Adrenal gland (tissue), 12 donors: ENCODE results near the gene CHAC1. TPM values are rescaled to one million over a fixed set of nuclear protein-coding genes. Genes with fewer than 3 reads are reported as not detected.
A peak's percentile ranks its signal among the peaks of the same experiment; 100 is the strongest.

Experiments used
- DNase-seq, 7 donors: peaks; one replicate each; pipeline ENCODE4 v3.0.0-alpha.2; 2019 to 2020
- H3K27ac ChIP-seq, 5 donors: fragments of 200-600 bp; sonication (generic) in 4 of 5; 1 replicate in 3 of 5; 2 replicates in 2 of 5; pipeline versions ENCODE4 v1.5.1 to v1.8.0; 2016 to 2020; ENCODE audit warnings: mild to moderate bottlenecking in 1 of 5
- H3K27me3 ChIP-seq: fragments of 200-600 bp; 2 replicates; pipeline ENCODE4 v1.8.0; 2021
- H3K36me3 ChIP-seq, 2 donors: fragments of 200-600 bp; replicated peaks in 1 of 2; 1 replicate in 1 of 2; 2 replicates in 1 of 2; pipeline versions ENCODE4 v1.5.1 to v1.8.0; 2018 to 2022
- H3K4me1 ChIP-seq, 2 donors: fragments of 200-600 bp; replicated peaks in 1 of 2; 1 replicate in 1 of 2; 2 replicates in 1 of 2; pipeline versions ENCODE4 v1.5.1 to v1.8.0; 2018 to 2021
- H3K4me3 ChIP-seq, 4 donors: fragments of 200-600 bp; sonication (generic) in 3 of 4; one replicate each; pipeline ENCODE4 v1.5.1; 2016 to 2018
- H3K9me3 ChIP-seq, 3 donors: fragments of 200-600 bp; sonication (generic) in 1 of 3; replicated peaks in 1 of 3; 1 replicate in 2 of 3; 2 replicates in 1 of 3; pipeline versions ENCODE4 v1.5.1 to v1.8.0; 2016 to 2021
- POLR2A ChIP-seq, 2 donors: fragments of 450-650 bp; IDR thresholded peaks; one replicate each; pipeline ENCODE4 v1.6.1; 2017; ENCODE audit warnings: antibody characterized with exemption in 2 of 2, mild to moderate bottlenecking in 2 of 2, moderate library complexity in 1 of 2
- WGBS, 4 donors: extraction: QIAGEN DNeasy Blood & Tissue Kit in 2 of 4; methylation state at CpG; one replicate each; pipeline versions ENCODE4 v1.1.5 to v1.1.7; 2013 to 2017; 5-methylcytosine and 5-hydroxymethylcytosine counted together
- intact Hi-C, 2 donors: fragments of 100-400 bp; cut with DNase I; formaldehyde crosslinking; loops; one replicate each; pipeline versions ENCODE4 v1.14.1 to v1.15.0; 2022 to 2023
- polyA plus RNA-seq, 3 donors: library from polyadenylated mRNA; stranded (reverse); fragments of 200-250 nt in 2 of 3; fragments of 350-450 nt in 1 of 3; fragmentation: Illumina TruSeq in 1 of 3; extraction: RNeasy Lipid Tissue Mini Kit (QIAGEN cat#74804) in 1 of 3; gene quantifications; one replicate each; pipeline ENCODE4 v1.2.3, GENCODE V29; 2013 to 2014
- total RNA-seq, 9 donors: library from RNA; depleted of rRNA in 4 of 9; stranded (reverse); fragments of >200 nt in 4 of 9; fragments of 120-200 nt in 1 of 9; fragmentation: NEBNext Ultra II Directional in 1 of 9; extraction: Animal tissue kit (Norgen Biotek cat#: 25700) in 1 of 9; gene quantifications; one replicate each; pipeline versions ENCODE4 v1.1.0 to v1.2.4, GENCODE V29; 2013 to 2023
- TF ChIP-seq, protein P1 (sequence below), 6 experiments: fragments of 450-650 bp in 4 of 6; fragments of 200-600 bp in 2 of 6; sonication (generic) in 1 of 6; IDR thresholded peaks; 1 replicate in 5 of 6; 2 replicates in 1 of 6; pipeline versions ENCODE4 v1.5.1 to v1.8.0; 2016 to 2021; ENCODE audit warnings: antibody characterized with exemption in 6 of 6, mild to moderate bottlenecking in 2 of 6, moderate library complexity in 1 of 6
- donor health status: healthy with polysubstance abuse.
- donor health status: Bipolar disorder and iron deficiency.
- donor health status: DM: yes; HTN: yes; CAD: no.
- donor health status: DM: no; HTN: no; CAD: no.
- donor health status: DM: no; HTN: no; CAD: no.
- donor health status: DM: yes; HTN: yes; CAD: no.

Gene CHAC1
- total and polyA plus RNA-seq, 12 donors, result 0.24 to 2.4 (median 1.1) TPM; not detected in 1

DNA sequence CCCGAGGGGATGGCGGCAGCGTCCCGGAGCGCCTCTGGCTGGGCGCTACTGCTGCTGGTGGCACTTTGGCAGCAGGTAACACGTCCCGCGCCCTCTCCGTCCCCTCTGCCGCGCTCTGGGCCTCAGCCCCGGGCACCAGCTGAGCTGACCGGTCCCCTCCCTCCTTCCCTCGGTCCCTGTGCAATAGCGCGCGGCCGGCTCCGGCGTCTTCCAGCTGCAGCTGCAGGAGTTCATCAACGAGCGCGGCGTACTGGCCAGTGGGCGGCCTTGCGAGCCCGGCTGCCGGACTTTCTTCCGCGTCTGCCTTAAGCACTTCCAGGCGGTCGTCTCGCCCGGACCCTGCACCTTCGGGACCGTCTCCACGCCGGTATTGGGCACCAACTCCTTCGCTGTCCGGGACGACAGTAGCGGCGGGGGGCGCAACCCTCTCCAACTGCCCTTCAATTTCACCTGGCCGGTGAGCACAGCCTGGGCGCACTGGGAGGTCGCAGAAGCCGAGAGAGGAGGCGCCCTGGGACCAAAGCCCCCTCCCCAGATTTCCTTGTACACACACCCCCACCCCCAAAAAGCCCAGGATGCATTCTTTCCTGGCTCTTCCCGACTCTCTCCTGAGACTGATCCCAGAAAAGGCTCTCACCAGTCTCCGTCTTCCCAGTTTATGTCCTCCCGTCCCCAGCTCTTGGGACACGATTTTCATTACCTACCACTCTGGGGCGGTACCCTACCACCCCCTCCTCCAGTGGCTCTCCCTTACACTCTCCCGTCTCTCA, 23.4 kb upstream of the CHAC1 start:
- TF ChIP-seq, protein P1, sequence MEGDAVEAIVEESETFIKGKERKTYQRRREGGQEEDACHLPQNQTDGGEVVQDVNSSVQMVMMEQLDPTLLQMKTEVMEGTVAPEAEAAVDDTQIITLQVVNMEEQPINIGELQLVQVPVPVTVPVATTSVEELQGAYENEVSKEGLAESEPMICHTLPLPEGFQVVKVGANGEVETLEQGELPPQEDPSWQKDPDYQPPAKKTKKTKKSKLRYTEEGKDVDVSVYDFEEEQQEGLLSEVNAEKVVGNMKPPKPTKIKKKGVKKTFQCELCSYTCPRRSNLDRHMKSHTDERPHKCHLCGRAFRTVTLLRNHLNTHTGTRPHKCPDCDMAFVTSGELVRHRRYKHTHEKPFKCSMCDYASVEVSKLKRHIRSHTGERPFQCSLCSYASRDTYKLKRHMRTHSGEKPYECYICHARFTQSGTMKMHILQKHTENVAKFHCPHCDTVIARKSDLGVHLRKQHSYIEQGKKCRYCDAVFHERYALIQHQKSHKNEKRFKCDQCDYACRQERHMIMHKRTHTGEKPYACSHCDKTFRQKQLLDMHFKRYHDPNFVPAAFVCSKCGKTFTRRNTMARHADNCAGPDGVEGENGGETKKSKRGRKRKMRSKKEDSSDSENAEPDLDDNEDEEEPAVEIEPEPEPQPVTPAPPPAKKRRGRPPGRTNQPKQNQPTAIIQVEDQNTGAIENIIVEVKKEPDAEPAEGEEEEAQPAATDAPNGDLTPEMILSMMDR (IDR thresholded peaks at IDR 0.05), result no peak
- no peak for TF ChIP-seq POLR2A (IDR thresholded peaks at IDR 0.05)
- H3K27ac ChIP-seq, result peak overlapping the region in 1 of 5 donors; percentile 27
- peaks cover 42% of the 10 kb centered on the region for H3K27me3 ChIP-seq
- H3K4me3 ChIP-seq, result peak overlapping the region in 1 of 4 donors; percentile 55
- 0 to 3% (median 2%) methylated on average over 11 to 53 of the region's 56 CpGs for WGBS, 4 donors
- peak in 5 of 7 donors; percentile 51 to 60 (median 55) for DNase-seq
- no peaks in the 10 kb centered on the region for H3K9me3 ChIP-seq
- intact Hi-C loops, result no loop called here
- peaks cover 41 to 50% of the 10 kb centered on the region in 2 donors for H3K4me1 ChIP-seq
- H3K36me3 ChIP-seq, result no peaks in the 10 kb centered on the region

DNA sequence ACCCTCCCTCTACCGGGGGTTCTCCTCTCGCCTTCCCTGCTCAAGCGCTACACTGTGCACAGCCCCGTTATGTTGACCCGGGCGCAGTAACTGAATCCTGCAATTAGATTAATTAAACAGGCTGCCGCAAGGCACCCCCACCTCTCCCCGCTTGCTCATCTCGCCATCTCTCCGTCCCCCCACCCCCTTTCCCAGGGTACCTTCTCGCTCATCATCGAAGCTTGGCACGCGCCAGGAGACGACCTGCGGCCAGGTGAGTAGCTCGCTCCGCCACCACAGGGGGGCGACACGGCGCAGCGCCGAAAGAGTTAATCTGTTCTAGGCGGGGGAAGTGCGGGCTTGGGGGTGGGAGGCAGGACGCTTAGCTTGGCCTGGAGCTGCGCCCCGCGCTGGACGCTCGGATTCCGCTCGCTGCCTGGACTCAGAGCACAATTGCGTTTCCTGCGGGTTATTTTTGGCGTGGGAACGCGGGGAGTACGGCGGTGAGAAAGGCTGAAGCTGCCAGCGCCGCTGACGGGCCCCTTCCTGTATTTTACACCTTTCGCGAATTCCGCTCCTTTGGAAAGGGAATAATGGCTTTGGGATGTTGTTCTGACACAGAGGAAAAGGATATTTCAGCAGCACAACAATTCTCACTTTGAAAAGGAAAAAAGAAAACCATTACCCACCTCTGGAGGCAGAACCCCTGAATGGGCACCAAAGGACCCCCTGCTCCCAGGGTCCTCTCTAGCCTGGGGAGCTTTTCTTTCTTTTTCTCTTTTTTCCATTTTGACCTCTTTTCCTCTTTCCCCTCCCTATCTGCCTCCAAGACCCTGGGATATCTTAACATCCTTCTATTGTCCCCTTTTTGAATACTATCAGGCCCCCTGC, 22.6 kb upstream of the CHAC1 start:
- Histone ChIP-seq H3K4me1 (peaks cover 40 to 48% of the 10 kb centered on the region in 2 donors), H3K36me3 (no peaks in the 10 kb centered on the region), H3K27me3 (peaks cover 42% of the 10 kb centered on the region), H3K4me3 (peak overlapping the region in 1 of 4 donors; percentile 55), H3K9me3 (no peaks in the 10 kb centered on the region), H3K27ac (peak overlapping the region in 1 of 5 donors; percentile 17)
- peak in 6 of 7 donors; percentile 35 to 75 (median 46) for DNase-seq
- no peak for TF ChIP-seq POLR2A (IDR thresholded peaks at IDR 0.05)
- TF ChIP-seq, protein P1 (IDR thresholded peaks at IDR 0.05), result peak in 5 of 6 experiments; percentile 5 to 43 (median 27)
- intact Hi-C loops, result no loop called here
- WGBS, 4 donors, result 1 to 3% (median 2%) methylated on average over 22 to 46 of the region's 46 CpGs

DNA sequence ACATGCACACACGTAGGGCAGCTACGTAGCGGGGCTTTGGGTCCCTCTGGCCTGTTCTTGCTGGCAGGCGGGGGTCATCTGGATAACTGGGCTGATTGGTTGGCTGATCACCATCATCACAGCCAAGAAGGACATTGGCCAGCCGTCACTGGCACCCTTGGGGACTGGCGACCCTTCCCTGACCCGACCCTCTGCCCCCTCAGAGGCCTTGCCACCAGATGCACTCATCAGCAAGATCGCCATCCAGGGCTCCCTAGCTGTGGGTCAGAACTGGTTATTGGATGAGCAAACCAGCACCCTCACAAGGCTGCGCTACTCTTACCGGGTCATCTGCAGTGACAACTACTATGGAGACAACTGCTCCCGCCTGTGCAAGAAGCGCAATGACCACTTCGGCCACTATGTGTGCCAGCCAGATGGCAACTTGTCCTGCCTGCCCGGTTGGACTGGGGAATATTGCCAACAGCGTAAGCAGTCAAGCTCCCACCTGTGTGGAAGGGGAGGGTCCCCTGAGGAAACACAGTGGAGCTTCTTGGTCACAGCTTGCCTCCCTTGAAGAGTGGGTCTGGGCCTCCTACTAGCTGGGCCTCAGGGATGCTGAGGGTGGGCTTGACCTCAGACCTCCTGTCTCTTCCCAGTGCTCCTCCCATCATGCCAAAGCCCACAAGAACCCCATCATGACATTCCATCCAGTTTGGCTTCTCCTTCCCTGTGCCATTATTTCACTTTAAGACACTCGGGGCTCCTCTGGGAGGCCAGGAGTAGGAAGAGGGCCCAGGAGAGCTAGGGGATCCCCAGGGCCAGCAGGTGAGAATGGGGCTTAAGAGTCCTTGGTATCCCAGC, 21.8 kb upstream of the CHAC1 start:
- Histone ChIP-seq H3K4me3 (peak overlapping the region in 1 of 4 donors; percentile 55), H3K27ac (peak overlapping the region in 1 of 5 donors; percentile 57), H3K27me3 (peaks cover 42% of the 10 kb centered on the region), H3K36me3 (no peaks in the 10 kb centered on the region), H3K4me1 (peaks cover 31 to 39% of the 10 kb centered on the region in 2 donors), H3K9me3 (no peaks in the 10 kb centered on the region)
- WGBS, 4 donors, result 62 to 75% (median 70%) methylated on average over 5 to 16 of the region's 16 CpGs
- DNase-seq, result no peak
- TF ChIP-seq, protein P1 (IDR thresholded peaks at IDR 0.05), result no peak
- TF ChIP-seq POLR2A (IDR thresholded peaks at IDR 0.05), result no peak
- intact Hi-C loops, result no loop called here
